Amniotic epithelial cell (primary cell): ENCODE results near the gene PBRM1.

Experiments used
- DNase-seq: peaks from one replicate; pipeline ENCODE4 v3.0.0-alpha.2; 2010; ENCODE audit warnings: low read depth

PBRM1 gene

DNA sequence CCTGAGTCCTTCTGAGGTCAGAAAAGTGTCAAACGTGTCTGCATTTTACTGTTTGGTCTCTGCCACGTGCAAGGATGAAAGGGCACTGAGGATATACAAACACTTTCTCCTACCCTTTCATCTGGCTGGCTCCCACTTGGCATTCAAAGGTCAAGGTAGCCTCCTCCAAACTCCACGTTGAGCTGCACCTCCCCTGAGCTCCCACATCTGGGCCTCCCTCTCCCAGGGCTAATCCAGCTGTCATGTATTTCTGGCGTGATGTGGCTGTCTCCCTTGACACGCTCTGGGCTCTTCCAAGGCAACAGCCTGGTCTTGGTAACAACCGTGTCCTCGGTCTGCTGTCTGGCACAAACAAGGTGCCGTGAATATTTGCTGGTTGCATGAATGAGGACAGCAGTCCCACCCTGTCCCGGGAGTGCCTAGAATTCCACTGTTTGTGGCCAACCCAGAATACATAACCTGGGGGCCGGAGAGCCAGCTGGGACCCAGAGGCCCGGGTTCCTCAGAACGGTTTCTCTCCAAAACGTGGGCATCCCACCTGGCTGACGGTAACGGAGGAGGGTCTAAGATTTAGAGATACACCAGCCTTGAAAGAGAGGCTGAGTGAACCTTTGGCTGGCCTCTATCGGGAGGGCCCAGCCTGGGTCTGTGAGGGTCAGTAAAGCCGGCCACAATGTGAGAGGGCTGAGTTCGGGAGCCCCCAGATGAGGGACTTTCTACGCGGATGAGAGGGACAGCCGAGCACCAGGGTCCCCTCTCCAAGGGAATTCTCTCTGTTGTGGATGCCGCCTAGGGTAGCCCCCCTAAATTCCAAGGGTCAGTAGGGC lies 19.1 kb upstream of the PBRM1 start:
- peak; percentile 21 for DNase-seq

DNA sequence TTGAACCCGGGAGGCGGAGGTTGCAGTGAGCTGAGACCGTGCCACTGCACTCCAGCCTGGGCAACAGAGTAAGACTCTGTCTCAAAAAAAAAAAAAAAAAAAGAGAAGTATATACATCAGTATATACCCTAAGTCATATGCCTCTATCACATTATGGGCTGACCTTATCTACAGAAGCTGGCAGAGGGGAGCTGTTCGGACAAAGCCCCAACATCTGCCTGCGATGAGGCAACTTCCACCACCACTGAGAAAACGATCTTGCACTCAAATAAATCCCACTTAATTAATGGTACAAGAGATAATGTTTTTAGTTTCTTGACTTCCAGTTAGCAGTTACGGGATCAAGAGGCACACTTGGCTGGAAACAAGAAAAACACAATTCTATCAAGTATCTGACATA lies 17.6 kb upstream of the PBRM1 start:
- peak; percentile 27 for DNase-seq

DNA sequence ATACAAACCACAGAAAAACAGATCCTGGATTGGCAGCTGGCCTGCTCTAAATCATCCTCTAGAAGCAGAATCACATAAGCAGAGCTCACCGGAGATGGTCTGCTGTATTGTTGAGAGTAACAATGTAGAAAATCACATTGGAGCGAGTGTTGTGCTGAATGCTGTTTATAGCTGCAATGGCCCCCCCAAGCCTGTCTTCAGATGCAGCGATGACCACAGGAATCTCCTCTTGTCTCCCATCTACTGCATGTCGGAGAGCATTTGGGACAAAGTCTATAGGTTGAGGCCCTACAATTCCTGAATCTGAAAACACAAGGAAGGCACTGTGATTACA lies 11.9 kb upstream of the PBRM1 start:
- no peak for DNase-seq

DNA sequence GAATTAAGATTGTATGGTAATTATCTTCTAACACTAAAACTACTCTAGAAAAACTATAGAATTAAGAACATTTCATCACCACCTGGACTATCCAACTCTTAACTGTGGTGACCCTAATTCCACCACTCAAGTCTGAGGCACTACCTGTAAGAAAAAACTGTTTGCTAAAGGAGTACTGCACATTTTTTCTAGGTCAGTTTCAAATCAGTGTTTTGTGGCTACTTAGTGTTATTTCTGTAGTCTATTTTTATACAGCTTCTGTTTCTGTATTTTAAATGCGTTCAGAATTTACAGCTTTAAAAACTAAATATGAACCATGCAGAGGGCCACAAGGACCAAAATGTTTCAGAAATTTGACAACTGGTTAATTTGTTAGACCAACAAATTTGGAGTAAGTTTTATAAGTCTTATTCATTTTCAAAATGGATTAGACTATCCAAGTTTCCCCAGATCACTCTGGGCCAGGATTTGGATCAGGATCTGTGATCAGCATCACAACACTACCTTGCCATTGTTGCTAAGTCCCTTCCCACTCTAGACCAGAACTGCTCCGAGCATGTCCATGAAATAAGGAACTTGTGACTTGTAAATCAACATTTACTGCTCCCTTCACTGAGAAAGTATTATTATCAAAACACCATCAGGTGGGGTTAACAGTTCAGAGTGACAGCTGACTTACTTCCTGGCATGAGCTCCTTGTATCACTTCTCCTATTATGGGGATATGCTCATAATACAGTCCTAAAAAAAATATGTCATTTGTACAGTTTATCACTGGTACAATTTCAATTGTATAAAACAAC lies 11.3 kb upstream of the PBRM1 start:
- no peak for DNase-seq

DNA sequence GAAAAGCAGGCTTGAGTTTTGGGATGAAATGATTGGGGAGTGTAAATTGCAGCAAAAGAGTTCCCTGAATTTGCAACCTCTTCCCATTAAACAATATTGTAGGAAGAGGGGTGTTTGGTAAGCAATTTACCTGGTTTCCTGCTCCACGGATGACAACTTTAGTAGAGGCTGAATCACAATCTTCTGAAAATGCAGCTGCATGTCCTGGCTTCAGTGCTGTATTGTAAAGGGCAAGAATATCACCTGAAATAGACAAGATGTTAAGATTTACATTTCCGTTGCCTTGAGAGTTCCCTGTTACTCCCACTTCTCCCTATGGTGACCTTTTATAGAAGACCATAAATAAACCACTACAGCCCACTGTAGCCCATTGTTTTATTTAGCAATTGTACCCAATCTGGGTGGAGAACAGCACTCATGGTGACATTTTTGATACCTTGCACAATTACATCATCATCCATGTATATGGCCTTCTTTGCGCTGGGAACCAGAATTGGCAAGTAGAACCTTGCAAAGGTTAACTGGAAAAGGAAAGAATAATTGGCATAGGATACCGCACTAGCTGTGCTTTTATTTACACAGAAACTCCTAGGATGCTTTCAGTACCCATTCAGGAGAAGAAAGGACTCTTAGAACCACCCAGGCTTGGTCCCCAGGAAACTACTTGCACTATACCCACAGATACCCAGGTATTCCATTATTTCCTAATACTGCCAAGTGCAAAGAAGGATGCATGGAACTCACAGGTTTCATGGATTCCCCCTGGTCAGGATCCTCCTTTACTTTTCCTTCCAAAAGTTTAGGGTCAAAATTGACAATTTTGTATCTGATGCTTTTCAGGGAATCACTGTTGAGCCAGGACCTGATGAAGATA lies 10.3 kb upstream of the PBRM1 start:
- DNase-seq = no peak

DNA sequence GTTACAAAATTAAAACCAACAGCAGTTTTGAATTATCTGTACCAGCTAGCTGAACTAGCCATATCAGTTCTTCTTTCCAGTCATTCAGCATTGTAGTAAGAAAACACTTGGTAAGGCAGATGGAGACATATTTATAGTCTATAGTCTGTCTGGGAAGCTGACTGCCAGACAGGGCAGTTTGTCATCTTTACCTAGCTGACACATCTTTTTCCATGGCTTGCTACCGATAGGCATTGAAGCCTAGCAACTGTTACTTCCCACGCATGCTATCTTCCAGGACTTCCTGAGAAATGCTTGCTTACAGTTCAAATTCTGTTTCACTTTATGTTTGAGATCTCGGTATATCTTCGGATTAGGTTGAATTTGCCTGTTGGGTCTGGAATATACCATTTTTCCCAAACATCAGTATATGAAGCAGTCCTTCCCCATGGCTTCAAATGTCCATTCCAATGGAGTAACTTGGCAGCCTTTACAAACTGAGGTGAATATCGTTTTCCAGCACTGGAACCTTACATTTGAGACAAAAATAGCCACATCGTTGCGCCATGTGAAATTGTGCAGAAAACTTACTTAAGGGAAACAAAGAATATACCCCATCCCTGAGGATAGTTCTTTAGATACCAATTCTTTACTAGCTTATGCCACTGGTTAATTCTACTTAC lies 8.9 kb upstream of the PBRM1 start:
- DNase-seq = peak; percentile 67

DNA sequence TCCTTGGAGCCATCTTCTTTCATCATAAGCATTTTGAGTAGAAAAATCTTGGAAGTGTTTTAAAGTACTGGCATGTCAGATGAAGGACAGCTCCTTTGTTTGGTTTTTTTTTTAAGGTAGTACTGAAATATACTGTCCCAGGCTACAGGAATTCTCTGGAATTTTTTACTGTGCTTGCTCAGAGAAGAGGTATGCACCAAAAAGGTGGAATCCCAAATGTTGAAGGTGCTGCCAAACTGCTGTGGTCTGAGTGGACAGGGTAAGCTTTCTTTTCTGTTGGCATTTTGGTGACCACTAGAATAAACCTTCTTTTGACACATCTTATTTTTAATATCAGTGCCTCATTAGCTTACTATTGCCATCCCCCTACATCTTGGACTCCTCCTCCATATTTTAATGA lies 7.4 kb upstream of the PBRM1 start:
- no peak for DNase-seq

DNA sequence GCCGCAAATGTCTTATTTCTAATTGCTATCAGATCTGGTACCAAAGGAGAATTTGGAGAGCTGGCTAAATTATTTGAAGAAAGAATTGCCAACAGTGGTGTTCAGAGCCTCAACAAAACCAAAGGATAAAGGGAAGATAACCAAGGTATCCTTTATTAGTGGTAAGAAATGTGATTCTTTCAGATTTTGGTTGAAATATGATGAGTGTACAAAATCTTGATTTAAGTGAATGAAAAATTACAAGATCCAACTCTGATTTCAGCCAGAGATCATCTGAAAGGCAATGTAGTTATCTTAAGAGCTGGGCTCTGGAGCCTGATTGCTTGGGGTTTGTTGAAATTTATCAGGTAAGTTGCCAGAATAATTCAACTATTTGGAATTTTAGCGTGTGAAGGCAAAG lies 4.8 kb upstream of the PBRM1 start:
- DNase-seq = no peak

DNA sequence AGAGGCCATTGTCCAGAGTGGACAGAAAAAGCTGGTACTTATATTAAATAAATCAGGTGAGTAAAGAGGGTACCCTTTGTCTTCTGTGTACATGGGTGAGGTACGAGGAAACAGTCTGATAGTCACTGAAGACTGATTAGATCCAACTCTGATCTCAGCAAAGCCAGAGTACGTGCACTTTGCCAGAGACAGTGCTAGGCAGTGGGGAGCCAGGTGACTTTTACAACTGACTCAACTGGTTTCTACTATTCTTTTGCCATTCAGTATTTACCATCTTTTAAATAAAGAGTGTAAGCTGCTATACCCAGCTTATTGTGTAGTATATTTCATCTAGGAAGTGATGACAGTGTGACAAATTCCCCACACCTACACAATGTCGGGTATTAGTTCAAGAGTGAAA lies 3.4 kb upstream of the PBRM1 start:
- no peak for DNase-seq

DNA sequence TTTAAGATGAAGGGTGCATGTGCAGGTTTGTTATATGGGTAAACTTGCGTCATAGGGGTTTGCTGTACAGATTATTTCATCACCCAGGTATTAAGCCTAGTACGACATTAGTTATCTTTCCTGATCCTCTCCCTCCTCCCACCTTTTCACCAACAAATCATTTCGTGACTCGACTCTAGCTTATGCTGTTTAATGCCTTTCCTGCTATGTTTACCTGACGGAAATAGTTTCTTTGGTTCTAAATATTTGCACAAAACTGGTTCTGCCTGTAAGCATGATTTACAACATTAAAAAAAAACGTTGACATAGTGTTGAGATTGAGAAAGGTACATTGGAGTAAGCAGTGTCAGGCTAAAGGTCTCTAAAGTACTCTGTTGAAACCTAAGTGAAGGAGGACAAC lies 2.6 kb upstream of the PBRM1 start:
- DNase-seq = peak; percentile 34

DNA sequence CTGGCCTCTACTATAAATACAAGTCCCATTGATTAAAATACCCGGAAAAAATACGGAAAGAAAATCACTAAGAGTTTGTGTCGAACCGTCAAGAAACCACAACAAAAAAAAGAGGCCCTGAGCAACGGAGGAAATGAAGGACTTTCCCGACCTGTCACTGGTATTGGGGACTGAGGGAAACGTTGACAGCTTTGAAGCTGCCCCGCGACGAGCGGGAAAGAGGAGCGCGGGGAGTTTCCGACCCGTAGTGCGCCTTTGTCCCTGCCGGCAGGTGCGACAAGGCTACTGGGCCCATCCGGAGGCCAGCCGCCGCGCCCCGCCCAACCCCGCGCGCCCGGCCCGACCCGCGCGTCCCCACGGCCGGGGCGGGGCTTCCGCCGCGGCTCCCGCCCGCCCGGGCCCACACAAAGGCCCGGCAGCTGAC lies 416 bp downstream of the PBRM1 start:
- DNase-seq = no peak

DNA sequence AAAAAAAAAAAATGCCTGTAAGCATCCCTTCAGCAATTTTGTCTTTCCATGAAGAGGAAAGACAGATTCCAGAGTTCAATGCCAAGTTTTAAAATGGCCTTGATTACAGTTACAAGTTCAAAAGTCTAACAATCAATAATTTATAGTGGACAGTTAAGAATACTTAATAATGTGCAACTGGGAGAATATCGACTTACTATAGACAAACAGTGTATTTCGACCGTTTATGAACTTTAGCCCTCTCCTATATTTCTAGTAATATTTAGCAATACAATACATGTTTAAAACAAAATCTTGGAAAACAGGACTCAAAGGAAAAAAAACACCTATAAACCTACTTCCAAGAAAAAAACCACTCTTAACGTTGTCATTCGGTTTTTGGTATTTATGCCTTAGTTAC lies 1.5 kb downstream of the PBRM1 start:
- no peak for DNase-seq

DNA sequence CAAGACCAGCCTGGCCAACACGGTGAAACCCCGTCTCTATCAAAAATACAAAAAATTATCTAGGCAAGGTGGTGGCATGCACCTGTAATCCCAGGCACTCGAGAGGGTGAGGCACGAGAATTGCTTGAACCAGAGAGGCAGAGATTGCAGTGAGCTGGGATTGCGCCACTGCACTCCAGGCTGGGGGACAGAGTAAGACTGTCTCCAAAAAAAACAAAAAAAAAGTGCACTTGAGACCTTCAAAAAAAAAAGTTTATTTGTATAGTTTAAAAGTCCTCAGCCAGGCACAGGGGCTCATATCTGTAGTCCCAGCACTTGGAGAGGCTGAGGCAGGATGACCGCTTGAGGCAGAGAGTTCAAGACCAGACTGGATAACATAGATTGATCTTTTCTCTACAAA lies 2.1 kb downstream of the PBRM1 start:
- DNase-seq = no peak

DNA sequence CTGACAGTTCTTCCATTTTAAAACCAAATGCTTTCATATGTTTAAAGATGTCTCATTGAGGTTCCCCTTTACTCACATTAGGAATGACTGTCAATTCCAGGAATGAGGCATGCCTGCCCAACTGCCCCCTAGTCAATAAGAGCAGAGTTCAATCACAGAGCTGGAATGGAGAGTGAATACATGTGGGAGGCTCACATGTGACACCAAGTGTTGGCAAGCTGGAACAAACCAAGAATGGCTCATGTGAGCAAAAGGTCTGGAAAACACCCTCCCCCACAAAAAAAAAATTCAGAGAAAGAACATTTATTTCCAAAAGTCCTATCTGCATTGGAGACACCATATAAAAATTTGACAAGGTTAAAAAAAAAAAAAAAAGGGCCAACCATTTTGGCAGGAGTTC lies 3.7 kb downstream of the PBRM1 start:
- peak; percentile 78 for DNase-seq

DNA sequence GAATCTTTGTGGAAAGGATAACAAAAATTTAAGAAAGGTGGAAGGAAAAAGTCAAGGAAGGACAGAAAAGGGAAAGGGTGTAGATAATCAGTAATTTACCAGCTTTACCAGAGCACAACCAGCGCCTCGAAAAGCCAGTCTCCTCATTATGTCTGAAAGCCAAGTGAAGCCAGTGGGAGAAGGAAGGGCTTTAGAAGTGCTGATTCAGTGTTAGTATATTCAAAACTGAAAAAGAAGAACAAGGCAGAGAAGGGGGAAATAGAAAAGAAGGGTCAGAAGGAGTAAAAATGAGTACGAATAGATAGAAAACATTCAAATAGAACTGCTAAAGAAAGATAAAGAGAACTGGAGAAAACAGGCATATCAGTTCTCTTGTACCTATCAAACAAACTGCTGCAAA lies 4.1 kb downstream of the PBRM1 start:
- no peak for DNase-seq

DNA sequence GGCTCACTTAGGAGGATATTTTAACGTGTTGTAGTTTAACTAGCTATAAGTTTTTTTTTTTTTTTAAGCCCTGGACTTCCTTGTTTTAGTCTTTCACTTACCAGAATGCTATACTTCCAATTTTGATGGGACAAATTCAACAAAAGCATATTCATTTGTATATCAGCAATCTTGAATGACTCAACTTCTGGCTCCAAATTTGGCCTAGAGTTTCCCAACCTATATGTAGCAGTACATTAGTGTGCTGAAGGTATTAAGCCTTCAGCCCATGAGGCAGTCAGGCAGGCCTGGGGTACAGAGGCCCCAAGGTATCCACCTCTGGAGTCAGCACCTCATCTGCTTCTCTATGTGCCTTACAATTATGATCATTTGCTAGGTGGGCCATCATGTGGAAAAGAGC lies 5.9 kb downstream of the PBRM1 start:
- peak; percentile 55 for DNase-seq

DNA sequence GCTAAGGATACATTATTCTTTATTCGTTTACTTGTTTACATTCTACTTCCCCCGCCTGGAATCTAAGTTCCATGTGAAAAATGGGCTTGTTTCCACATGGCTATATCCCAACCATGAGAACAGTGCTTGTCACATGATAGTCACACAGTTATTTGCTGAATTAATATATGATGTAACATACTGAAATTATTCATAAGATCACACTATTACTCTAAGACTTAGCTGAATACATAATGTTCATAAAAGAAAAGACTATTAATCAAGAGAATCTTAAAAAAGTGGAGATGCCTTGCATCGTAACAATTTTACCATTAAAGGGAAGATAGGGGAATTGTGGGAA lies 6.5 kb downstream of the PBRM1 start:
- no peak for DNase-seq

DNA sequence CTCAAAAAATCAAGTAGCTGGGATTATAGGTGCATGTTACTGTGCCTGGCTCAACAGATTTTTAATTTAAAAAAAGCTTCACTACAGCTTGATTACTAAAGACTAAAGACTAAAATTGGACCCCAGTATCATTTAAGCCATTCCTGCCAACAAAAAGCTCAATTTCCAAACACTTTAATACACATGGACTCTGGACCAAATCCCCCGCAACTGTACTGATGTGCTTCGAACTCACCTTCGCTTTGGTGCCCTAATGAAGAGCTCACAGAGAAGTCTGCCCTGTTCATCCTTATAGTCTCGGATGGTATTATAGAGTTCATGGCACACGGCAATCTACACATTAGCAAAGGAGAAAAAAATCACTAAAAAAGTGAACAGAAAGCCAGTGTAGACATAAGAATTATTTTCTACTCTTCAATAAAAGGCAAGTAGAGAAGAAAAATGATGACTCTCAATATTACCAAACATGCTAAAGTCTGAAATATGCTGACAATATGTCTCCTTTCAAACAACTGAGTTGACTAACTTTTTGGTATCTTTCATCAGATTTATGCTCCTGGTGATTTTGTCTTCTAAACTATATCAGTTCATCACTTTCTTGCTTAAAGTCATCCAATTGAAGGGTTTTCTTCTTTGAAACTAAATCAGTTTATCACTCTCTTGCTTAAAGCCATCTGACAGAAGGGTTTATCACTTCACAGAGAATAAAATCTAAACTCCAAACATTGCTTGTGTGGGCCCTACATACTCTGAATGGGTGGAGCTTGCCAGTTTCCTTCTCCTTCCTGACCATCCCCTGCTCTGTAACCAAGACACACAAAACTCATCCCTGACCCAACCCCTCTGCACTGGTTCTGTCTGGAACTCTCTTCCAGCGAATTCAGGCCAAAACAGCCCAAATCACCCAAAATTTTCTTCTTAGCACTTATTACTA lies 7.2 kb downstream of the PBRM1 start:
- no peak for DNase-seq

DNA sequence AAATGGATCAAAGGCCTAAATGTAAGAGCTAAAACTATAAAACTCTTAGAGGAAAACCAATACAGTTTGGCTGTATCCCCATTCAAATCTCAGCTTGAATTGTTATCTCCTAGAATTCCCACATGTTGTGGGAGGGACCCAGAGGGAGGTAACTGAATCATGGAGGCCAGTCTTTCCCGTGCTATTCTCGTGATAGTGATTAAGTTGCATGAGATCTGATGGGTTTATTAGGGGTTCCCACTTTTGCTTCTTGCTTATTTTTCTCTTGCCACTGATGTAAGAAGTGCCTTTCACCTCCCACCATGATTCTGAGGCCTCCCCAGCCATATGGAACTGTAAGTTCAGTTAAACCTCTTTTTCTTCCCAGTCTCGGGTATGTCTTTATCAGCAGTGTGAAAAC lies 9.5 kb downstream of the PBRM1 start:
- DNase-seq = peak; percentile 55

DNA sequence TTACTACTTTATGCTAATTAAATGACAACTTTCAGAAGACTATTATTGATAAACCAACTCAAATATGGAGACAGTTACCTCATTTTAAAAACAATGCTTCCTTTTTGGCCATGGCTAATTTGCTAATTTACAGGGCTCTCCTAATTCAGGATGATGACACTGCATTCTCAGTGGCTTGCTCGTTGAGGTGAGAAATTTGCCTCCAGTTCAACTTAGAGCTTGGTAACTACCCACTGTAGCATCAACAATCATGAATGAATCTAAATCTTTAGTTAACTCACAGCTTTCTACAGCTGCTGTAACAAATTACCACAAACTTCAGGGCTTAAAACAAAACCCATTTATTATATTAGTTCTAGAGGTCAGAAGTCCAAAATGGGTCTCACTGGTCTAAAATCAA lies 14.0 kb downstream of the PBRM1 start:
- no peak for DNase-seq
